ENCODE data around the gene ILF2. TPM values are rescaled to one million over a fixed set of nuclear protein-coding genes. Genes with fewer than 3 reads are reported as not detected.

The ILF2 gene
- total RNA-seq, 4 donors from 2014 or later, result 110 to 138 (median 117) TPM

GRCh38 chr1:153627715-153628626 lies 42.8 kb downstream of the ILF2 start, which contains the start of gene S100A1:
Gene S100A1, plus strand, starts transcription at chr1:153628434. Its CDS starts 2,088 bp downstream, at chr1:153630522.
- H3K27ac ChIP-seq, result peak within 1 kb of the TSS; percentile 95 to 100 (median 100)
- H3K9me3 ChIP-seq, result no peaks in the 10 kb centered on the region
- ATAC-seq (peak; percentile 48 to 58), DNase-seq (peak; percentile 85 to 94)
- TF ChIP-seq POLR2A (IDR thresholded peaks at IDR 0.05) (peak; percentile 38 to 67), CTCF (IDR thresholded peaks at IDR 0.05 in 4 of 5, conservative IDR thresholded peaks at IDR 0.05 in 1 of 5) (peak in 3 of 5 experiments; percentile 20 to 59 (median 45))
- peaks cover 42 to 56% of the 10 kb centered on the region in 2 donors for H3K4me1 ChIP-seq
- no peaks in the 10 kb centered on the region for H3K27me3 ChIP-seq
- peak within 1 kb of the TSS; percentile 62 to 76 (median 64) for H3K4me3 ChIP-seq
- intact Hi-C loops (cut with DNase I; ENCODE audit: low total_unique reads) (loop anchor here (1.0 kb wide), 1 partner anchor 43 kb away; no protein-coding TSS in a partner anchor), in situ Hi-C loops (cut with MboI; ENCODE audit: low sequenced_read_pairs in 4 of 4) (no loop called here)
- H3K36me3 ChIP-seq, result peaks cover 0 to 15% of the 10 kb centered on the region in 2 donors

GRCh38 chr1:153626904-153627714 lies 43.7 kb downstream of the ILF2 start, which contains the start of gene S100A13:
Gene S100A13, minus strand, starts transcription at chr1:153627505. Its CDS starts 1,033 bp downstream, at chr1:153626472.
- Histone ChIP-seq H3K36me3 (peaks cover 0 to 21% of the 10 kb centered on the region in 2 donors), H3K9me3 (no peaks in the 10 kb centered on the region), H3K4me3 (peak within 1 kb of the TSS; percentile 62 to 76 (median 64)), H3K27ac (peak within 1 kb of the TSS; percentile 95 to 100 (median 100)), H3K27me3 (no peaks in the 10 kb centered on the region), H3K4me1 (peaks cover 36 to 50% of the 10 kb centered on the region in 2 donors)
- peak; percentile 71 to 83 for DNase-seq
- intact Hi-C loops (cut with DNase I; ENCODE audit: low total_unique reads) (loop anchor here (1.0 kb wide), 1 partner anchor 44 kb away; no protein-coding TSS in a partner anchor), in situ Hi-C loops (cut with MboI; ENCODE audit: low sequenced_read_pairs in 4 of 4) (no loop called here)
- peak; percentile 50 to 64 for TF ChIP-seq POLR2A (IDR thresholded peaks at IDR 0.05)
- TF ChIP-seq CTCF (IDR thresholded peaks at IDR 0.05 in 4 of 5, conservative IDR thresholded peaks at IDR 0.05 in 1 of 5), result peak in 3 of 5 experiments; percentile 43 to 56 (median 53)
- peak; percentile 42 to 50 for ATAC-seq

- TF ChIP-seq POLR2A (IDR thresholded peaks at IDR 0.05) (no peak), CTCF (IDR thresholded peaks at IDR 0.05 in 4 of 5, conservative IDR thresholded peaks at IDR 0.05 in 1 of 5) (no peak)
- no peak for ATAC-seq
- Histone ChIP-seq H3K9me3 (no peaks in the 10 kb centered on the region), H3K4me3 (peak overlapping the region; percentile 62 to 76 (median 64)), H3K27me3 (no peaks in the 10 kb centered on the region), H3K36me3 (peaks cover 0 to 22% of the 10 kb centered on the region in 2 donors), H3K27ac (peak overlapping the region; percentile 95 to 100 (median 100)), H3K4me1 (peaks cover 36 to 50% of the 10 kb centered on the region in 2 donors)
- no peak for DNase-seq
- intact Hi-C loops (cut with DNase I; ENCODE audit: low total_unique reads), result no loop called here
- in situ Hi-C loops (cut with MboI; ENCODE audit: low sequenced_read_pairs in 4 of 4), result no loop called here
Observed at GRCh38 chr1:153626477-153626903, 44.3 kb downstream of the ILF2 start.

- DNase-seq (no peak), ATAC-seq (no peak)
- Histone ChIP-seq H3K27me3 (no peaks in the 10 kb centered on the region), H3K9me3 (no peaks in the 10 kb centered on the region), H3K27ac (peak overlapping the region in 1 of 4 donors; percentile 99), H3K4me1 (peaks cover 36 to 38% of the 10 kb centered on the region in 2 donors), H3K36me3 (peaks cover 0 to 22% of the 10 kb centered on the region in 2 donors), H3K4me3 (peak overlapping the region in 1 of 4 donors; percentile 65)
- intact Hi-C loops (cut with DNase I; ENCODE audit: low total_unique reads) (no loop called here), in situ Hi-C loops (cut with MboI; ENCODE audit: low sequenced_read_pairs in 4 of 4) (no loop called here)
- no peak for TF ChIP-seq CTCF (IDR thresholded peaks at IDR 0.05 in 4 of 5, conservative IDR thresholded peaks at IDR 0.05 in 1 of 5)
- no peak for TF ChIP-seq POLR2A (IDR thresholded peaks at IDR 0.05)
Observed at GRCh38 chr1:153624965-153625611, 45.7 kb downstream of the ILF2 start.
